Activated CD8-positive, alpha-beta memory T cell treated with anti-CD3 and anti-CD28 coated beads, Interleukin-2, amount 50 U/mL, for 4 hours (primary cell): ENCODE measurements around the gene PIEZO1.

Experiments used
- DNase-seq: peaks from one replicate; pipeline ENCODE4 v3.0.0-alpha.2; 2020

The PIEZO1 gene

DNA sequence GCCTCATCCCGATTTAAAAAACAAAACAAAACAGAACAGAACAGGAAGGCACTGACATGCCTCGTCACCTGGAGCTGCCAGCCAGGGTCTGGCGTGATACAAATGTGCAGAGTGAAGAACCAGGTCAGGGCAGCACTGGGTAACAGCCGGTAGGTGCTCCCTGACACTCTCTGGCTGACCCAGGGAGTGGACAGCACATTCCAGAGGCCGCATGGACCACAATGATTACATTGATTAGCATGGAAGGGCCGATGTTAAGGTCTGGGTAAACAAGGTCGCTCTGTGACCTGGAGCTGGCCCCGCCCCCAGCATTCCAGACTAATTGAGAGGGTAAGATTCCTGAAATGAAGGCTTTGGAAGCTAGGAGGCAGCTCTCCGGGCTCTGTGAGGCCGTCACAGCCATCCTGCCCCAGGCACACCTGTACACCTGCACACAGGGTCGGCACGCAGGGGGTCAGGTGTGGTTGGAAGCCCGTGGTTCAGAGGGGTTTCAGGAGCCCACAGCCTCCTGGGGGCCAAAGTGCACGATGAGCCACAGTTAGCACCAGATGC is 21.4 kb downstream of the PIEZO1 start:
- no peak for DNase-seq

DNA sequence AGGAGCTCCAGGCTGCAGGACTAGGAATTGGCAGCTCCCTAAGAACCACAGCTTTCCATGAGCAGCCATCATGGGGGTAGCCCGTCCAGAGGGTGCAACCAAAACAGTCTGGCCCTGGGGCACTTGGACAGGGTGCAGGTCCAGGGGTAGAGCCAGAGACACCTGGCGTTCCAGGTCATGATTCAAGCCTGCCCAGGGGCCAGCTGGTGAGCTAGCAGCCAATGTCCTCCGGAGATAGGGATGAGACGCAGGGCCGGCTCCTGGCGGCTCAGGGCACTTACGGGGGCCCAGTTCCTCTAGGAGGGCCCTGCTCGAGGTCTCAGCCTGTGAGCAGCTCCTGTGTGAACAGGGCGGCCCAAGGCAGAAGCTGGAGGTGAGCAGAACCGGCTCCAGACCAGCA is 22.1 kb downstream of the PIEZO1 start:
- no peak for DNase-seq

DNA sequence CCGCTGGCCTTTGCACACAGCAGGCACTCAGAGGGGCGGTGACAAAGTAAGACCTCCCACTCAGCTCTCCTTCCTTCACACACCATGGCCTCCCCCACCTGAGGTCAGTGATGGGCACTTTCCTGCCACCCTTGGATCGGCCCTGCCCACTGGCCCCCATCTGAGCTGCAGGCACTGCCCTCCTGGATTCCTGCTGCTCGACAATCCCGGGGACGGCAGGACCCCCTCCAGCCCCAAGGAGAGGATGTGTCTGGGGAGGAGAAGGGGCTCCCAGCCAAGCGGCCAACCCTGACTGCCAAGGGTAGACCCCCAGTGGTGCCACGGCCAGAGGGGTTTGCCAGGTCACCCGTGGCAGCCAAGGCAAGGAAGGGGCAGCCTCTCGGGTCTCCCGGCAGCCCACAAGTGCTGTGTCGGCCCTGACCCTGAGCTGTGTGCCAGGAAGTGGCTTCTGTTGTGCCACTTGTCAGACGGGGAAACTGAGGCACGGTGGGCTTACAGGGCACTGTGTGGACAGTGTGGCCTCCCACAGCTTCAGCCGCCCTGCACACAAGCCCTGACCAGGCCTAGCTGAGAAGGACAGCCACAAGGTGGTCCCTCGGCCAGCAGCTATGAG is 22.7 kb downstream of the PIEZO1 start:
- DNase-seq = no peak

DNA sequence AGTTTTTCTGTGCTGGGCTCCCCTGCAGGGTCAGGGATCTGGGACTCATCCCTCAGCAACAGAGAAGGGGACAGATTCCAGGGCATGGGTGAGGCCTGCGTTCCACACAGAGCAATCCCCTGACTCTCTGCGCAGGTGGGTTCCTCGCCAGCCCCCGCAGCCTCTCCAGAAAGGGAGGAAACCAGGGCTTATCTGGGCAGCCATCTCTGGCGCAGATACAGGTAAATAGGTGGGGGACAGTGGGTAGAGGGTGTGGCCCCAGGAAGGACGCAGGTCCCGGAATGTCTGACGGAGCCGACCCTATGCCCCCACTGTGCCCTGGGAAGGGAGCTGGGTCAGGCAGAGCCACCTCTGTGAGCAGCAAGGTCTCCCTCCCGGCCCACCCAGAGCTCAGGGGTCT is 23.2 kb downstream of the PIEZO1 start:
- no peak for DNase-seq

DNA sequence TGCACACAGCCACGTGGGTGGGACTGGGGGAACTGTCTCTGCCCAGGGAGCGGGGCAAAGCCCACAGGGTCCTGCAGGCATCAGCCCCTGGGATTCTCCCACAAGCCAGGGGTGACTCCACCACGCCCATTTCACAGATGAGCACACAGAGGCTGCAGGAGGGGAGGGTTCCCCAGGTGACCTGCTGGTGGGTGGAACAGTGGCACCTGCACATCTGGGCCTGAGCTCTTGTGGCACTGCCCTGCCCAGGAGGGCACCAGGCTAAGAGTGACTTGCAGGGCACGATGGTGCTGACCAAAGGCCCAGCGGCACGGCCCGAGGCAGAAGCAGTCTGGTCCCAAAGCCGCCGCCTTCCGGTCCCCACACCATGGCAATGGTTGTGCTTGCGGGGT is 23.9 kb downstream of the PIEZO1 start:
- DNase-seq = no peak

DNA sequence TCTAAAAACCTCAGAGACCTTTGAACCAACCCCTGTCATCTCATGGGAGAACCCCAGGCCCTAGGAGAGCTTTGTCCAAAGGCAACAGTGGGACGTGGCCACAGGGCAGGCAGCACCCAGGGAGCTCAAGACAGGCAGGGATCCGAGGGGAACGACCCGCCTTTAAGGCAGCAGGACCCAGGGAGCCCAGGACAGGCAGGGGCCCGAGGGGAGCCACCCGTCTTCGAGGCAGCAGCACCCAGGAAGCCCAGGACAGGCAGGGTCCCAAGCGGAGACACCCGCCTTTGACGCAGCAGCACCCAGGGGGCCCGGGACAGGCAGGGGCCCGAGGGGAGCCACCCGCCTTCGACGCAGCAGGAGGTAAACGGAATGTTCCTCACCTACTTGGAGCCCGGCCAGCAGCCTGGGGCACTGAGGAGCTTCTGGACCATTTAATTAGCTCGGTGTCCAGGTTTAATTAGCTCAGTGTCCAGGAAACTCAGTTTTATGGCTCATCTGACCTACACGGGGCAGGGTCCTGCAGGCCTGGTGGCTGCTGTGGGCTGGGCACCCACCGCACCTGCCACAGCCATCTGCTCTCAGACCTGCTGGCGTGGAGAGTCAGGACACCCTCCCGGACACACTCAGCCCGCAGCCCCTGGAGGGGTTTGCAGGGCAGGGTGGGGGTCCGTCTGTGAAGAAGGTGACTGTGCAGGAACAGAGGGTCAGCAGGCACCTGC is 24.4 kb downstream of the PIEZO1 start:
- DNase-seq = no peak

DNA sequence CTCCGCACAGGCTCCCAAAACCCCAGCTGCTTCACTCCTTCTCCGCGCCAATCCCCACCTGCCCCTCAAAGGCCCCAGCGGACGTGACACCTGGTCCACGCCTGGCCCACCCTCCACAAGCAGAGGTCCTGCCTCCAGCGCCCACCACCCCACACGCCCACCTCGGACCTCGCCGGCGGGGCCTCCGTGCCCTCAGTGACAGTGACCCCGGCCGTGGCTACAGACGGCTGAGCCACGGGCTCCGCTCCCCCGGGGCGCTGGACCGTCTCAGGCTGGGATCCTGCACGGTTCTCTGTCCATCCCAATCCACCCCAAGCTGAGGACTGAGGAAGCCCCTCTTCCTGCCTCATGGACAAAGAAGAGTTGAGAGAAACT is 25.1 kb downstream of the PIEZO1 start:
- DNase-seq = no peak

DNA sequence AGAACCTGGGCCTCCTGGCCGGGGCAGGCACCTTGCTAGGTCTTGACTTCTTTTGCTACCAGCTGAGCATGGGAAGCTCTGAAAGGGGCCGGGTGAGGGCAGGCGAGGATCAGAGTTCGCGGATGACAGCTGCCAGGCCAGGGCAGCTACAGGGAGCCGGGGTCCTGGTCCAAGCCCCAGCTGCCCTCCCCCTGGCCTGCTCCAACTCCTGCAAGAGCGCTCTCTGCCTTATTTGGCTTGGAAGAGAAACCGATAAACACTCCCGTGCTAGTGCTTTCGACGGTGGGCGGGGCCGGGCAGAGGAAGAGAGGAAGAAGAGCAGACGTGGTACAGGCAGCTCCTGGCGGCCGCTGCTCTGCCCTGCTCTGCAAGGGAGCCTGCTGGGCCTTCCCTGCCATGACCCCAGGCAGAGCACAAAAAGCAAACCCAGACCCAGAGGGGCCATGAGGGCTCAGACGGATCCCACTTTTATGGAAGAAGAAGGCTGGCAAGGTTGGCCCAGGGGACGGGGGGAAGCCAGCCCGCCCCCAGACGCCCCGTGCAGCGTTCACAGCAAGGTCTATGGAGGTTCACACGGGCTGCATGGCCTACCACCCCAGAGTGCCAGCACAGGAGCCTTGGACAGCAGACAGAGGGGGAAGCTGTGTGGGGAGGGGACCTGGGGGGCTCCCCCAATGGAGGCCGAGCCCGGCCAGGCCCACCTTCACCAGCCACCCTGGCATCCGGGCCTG is 25.6 kb downstream of the PIEZO1 start:
- DNase-seq = no peak

DNA sequence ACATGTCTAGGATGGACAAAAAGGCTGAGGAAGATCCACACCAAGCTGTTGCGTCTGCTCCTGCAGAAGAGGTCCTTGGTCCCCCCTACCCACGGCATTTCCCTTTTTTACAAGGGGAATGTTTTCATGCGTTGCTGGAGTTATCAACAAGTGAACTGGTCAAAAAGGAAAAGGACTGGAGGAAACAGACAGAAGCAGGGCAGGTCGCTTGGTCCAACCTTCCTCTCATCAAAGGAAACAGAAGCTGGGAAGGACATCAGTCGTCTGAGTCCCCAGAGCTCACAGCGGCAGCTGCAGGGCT is 26.1 kb downstream of the PIEZO1 start:
- no peak for DNase-seq

DNA sequence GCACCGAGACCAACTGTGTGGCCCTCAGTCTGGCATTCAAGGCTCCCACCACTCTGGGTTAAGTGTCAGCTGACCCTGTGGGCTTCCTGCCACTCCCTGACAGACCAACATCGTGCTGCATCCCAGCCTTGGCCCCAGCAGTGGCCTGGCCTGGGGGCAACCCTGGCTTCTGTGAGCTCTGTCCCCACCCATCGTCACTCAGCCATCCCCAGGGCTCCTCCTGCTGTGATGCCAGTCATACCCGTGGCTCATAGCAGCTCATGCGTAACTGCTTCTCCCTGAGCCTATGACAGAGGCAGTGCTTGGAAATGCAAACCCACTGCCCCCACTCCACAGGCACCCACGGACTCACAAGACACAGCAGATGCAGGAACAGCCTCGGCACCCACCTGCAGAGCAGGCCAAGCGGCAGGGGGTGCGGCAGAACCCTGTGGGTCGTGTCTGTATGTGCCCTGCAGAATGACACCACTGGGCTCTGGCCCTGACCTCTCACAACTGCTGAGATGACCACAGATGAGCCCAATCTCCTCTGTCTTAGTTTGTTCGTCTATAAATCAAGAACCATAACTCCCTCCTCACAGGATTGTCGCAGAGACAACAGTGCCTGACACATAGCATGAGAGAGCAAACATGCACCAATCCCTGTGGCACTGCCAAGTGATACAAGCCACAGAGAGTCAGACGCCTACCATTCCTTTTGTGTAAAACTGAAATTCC is 26.6 kb downstream of the PIEZO1 start:
- DNase-seq = no peak

DNA sequence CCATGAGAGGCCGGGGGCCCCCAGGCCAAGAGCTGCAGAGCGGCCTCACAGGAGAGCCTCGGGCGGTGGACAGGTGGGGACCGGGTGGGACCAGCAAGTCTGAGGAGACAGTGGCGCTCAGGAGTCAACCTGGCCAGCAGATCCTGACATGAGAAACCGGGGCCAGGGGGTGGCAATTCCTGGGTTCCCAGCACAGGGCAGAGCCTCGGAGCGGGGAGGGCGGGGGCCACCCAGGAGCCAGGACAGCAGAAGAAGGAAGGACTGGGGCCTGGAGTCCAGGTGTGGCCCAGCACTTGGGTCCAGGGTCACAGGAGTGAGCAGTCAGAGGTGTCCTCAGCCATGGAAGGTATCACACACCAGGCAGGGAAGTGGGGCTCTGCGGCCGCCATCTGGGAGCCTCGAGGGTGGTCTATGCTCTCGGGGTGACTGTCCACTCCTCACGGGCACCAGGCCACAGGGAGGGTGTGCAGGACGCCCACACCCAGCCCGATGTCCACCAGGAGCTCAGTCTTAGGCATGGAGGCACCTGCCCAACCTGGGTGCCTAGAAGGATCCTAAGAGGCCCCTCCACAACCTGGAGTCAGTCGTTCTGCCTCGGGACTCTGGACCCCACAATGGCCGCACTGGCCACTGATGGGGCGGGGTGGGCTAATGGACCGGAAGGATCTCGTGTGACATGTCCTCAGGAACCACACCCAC is 29.1 kb downstream of the PIEZO1 start:
- no peak for DNase-seq

DNA sequence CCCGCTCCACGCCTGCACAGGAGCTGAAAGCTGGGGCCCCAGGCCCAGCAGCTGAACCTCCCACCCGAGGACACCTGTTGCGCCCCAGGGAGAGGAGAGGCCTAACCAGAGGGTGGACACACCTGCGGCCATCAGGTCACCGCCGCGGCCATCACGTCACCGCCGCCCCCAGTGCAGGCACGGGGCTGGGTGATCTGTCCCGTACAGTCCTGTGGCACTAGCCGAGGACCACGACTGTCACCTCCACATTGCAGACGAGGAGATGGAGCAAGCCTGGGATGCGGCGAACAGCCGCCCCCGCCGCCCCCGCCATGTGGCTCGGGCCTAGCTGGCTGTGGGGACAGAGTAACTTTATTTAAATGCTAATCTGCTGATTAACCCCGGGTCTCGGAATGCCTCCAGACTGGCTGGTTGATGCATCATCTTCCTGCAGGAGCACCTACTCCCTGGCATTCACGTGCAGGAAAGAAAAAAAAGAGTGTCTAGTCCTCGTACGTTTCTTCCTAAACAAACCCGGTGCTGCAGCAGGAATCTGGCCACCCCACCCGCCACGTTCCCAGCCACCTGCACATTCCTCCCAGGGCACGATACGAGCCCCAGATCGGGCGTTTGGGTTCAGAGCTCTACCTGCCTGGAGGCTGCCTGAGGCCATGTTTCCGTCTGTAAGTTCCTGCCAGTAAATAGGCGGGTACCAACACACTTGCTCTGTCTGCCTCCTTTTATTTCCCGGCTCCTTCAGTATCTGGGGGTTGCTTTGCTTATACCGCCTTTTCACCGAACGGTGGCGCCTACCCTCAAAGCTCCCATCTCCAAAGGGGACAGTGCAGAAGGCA is 29.9 kb downstream of the PIEZO1 start:
- DNase-seq = no peak

DNA sequence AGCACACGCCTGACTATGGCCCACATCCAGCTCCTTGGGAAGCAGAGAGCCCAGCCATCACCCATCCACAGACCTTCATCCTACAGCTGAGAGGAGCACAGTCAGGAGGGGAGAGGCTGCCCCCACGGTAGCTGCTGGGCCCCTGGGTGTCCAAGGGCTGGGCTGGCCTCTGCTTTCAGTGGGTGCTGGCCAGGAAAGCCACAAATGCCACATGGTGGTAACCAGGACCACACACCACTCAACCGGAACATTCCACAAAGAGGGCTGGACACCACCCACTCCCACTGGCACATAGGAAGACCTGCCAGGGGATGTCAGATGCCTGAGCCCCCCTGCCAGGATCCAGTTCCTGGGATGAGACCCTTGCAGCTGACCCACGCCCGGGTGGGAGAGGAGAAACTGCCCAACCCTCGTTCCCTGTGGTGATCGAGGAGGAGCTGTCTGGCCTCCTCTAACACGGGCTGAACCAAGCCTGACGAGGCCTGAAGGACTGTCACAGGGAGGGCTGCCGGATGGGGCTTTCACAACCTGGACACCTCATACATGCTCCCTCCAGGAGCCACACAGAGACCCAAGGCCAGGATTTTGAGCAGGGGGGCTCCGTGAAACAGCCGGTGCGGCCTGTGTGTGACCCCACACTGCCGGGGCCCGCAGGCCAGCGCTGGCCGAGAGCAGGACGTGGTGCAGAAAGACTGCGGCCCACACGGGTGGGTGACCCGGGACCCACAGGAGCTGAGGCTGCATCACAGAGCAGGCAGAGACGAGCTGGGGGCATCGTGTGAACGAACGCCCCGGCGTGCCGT is 30.7 kb downstream of the PIEZO1 start:
- DNase-seq = no peak

DNA sequence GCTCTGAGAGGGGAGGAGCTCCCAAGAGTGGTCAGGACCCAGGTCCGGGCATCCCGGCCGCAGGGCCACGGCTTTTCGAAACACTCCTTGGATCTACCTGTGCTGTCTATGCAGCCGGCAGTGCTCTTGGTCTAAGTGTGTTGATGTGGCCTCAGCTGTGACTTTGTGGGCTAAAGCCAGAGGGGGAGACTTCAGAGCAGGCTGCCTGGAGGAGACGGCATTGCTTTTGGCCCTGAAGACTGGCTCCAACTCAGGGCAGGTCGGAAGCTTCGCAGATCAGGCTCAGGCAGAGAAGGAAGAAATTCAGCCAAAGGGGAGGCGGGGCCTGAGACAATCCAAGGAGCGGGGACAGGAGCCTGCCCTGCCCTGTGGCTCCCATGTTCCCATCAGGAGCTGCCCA is 31.4 kb downstream of the PIEZO1 start:
- DNase-seq = no peak

DNA sequence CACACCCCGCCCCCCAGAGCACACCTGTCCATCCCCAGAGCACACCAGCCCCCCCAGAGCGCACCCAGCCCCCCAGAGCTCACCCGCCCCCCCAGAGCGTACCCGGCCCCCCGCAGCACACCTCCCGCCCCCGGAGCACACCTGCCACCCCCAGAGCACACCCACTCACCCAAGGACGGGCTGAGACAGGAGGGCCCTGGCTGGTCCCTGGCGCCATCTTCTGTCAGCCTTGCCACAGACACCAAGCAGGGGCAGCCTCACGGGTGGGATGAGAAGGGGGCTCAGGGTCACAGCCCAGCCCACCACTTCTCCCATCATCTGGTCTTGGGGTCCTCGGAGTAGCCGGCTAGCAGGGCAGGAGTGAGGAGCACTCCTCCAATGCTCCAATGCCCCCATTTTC is 31.8 kb downstream of the PIEZO1 start:
- DNase-seq = no peak

DNA sequence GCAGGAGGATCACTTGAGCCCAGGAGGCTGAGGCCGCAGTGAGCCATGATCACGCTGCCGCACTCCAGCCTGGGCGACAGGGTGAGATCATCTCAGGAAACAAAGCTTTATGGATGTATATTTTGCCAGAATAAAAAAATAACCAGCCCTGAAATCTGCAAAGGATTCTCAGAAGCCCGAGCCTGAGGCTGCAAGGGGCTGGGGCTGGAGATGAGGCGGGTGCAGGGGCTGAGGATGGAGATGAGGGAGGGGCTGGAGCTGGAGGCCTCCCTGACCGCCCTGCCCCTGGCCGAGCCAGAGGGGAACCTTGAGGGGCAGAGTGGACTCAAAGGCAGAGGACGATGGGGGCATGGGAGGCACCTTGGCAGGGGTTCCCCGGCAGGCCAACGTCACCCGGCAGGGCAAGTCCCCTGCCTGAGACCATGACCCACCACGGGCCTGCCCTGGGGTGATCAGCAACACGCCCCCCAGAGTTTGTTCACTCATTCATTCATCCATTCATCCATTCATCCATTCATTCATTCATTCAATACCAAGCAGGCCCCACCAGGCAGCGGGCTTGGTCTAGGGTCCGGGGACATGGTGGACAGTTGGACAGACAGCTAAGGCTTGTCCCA is 32.5 kb downstream of the PIEZO1 start:
- DNase-seq = no peak

DNA sequence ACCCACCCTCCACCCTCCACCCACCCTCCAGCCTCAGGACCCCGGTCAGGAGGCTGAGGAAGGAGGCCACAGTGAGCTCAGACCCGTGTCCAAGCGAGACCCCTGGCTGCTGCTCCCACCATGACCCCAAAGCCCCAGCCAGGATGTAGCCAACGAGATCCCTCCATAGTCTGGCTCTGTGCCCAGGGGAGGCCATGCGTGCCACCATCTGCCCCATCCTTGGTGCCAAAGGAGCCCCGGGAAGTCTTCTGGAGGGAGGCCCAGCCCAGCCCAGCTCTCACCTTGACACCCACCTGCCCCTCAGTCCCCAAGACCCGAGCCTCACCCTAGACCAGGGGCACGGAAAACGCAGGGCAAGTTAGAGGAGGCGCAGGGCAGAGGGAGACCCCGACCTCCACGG is 34.2 kb downstream of the PIEZO1 start:
- DNase-seq = no peak

DNA sequence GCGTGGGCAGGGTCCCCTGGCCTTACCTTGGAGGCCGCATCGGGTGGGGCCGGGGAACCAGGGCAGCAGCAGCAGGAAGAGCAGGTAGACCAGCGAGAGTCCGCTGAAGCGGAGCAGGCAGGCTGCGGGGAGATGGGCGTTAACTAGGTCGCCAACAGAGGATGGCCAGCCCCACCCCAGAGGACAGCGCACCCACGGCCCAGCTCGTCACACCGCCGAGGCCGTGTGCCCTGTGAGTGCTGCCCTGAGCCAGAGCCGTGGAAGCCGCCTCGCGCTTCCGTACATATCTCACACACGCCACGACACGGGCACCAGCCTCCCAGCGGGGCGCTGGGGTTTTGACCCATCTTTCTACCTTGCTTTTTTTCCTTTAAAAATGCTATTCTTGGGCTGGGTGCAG is 35.7 kb downstream of the PIEZO1 start:
- DNase-seq = no peak

DNA sequence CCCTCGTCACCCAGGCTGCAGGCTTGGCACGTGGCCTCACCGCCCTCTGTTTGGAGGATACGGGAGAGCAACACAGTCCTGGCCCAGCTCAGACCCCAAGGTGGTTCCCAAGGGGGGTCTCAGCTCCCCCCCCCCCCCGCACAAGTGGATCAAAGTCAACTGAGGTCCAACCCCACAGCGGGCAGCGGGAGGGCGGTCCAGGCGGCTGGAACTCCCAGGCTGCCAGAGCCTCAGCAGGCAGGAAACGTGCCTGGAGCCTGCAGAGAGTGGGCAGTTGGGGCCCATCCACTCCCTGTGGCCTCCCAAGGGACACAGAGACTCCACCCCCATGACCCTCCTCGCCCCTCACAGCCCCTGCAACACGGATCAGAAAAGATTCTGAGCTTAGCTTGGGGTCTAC is 36.7 kb downstream of the PIEZO1 start:
- DNase-seq = no peak

DNA sequence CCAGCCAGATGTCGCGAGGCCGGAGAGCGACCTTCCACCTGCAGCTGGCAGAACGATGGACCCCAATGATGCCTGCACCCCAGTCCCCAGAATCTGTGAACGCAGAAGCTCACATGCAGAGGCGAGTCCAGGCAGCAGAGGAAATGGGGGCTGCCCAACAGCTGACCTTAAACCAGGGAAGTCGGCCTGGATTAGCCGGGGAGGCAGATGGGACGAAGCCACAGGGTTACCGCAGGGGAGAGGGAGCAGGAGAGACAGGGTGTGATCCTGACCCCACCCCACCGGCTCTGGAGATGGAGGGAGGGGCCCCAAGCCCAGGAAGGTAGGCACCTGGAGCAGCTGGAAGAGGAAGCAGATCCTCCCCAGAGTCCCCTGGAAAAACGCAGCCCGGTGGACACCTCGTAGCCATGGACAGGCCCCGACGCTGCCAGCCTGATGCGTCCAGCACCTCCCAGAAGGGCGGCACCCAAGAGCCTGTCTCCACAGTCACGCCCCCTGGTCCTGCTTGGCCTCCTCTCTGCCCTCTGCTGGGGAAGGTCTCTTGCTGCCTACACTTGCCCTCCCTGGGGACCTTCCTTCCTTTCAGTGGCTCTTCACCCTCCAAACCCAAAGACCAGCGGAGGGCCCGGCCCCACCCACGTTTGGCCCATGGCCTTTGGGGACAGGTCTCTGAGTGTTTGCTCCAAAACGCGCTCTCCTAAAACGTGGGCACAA is 37.3 kb downstream of the PIEZO1 start:
- no peak for DNase-seq
